ENCODE data around the gene AKT1S1.
A peak's percentile ranks its signal among the peaks of the same experiment; 100 is the strongest.

AKT1S1 gene

DNA sequence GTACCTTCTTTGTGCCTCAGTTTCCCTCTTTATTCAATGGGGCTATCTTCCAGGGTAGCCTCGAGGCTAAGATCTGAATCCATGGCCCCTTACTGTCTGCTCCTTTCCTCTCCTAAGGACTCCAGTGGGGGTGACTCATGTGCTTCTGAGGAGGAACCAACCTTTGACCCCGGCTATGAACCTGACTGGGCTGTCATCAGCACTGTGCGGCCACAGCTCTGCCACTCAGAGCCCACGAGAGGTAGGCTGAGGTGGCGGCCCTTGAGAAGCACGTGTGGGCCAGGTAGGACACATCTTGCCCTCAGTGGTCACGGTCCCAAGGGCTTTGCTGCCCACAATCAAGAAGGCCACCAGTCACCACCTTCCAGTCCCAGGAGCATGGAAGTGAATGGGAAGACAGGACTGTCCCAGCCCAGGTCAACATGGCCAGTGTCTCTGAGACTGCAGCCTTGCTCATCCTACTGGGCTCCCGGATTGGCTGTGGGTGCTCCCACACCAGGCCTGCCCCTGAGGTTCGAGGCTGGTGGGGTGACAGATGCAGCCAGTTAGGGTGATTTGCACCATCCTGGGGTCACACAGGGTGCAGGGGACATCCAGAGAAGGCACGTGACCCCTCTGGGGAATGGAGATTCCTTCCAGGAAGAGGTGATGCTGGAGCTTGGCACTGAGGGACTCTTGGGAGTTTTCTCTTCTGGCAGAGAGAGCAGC, 3.2 kb upstream of the AKT1S1 start:
- H3K27me3 ChIP-seq (ENCODE audit: control insufficient read depth, insufficient read depth, low read length), result no peaks in the 10 kb centered on the region
- peaks cover 4% of the 10 kb centered on the region for H3K4me1 ChIP-seq
- no peaks in the 10 kb centered on the region for H3K36me3 ChIP-seq (ENCODE audit: control insufficient read depth, insufficient read depth, low read length)
- H3K9ac ChIP-seq, result no peak overlapping the region
- peaks cover 6% of the 10 kb centered on the region for H3K79me2 ChIP-seq
- H3K9me3 ChIP-seq (ENCODE audit: control insufficient read depth, low read length), result no peaks in the 10 kb centered on the region
- H2AFZ ChIP-seq, result no peak overlapping the region
- no peak for TF ChIP-seq CTCF (IDR thresholded peaks at IDR 0.05)
- H3K27ac ChIP-seq, result no peak overlapping the region
- no peak overlapping the region for H3K4me3 ChIP-seq (ENCODE audit: low read depth, low read length)
- H3K4me2 ChIP-seq (ENCODE audit: low read length), result no peak overlapping the region

GRCh38 chr19:49879243-49879963, 2.2 kb upstream of the AKT1S1 start:
- no peaks in the 10 kb centered on the region for H3K36me3 ChIP-seq (ENCODE audit: control insufficient read depth, insufficient read depth, low read length)
- H3K9me3 ChIP-seq (ENCODE audit: control insufficient read depth, low read length), result no peaks in the 10 kb centered on the region
- H3K4me3 ChIP-seq (ENCODE audit: low read depth, low read length), result no peak overlapping the region

GRCh38 chr19:49878744-49879070, 1.6 kb upstream of the AKT1S1 start:
- Histone ChIP-seq H3K4me3 (ENCODE audit: low read depth, low read length) (no peak overlapping the region), H3K27me3 (ENCODE audit: control insufficient read depth, insufficient read depth, low read length) (no peaks in the 10 kb centered on the region), H2AFZ (no peak overlapping the region), H3K9ac (no peak overlapping the region), H3K79me2 (peaks cover 11% of the 10 kb centered on the region), H3K36me3 (ENCODE audit: control insufficient read depth, insufficient read depth, low read length) (no peaks in the 10 kb centered on the region), H3K27ac (no peak overlapping the region), H3K4me2 (ENCODE audit: low read length) (no peak overlapping the region), H3K9me3 (ENCODE audit: control insufficient read depth, low read length) (no peaks in the 10 kb centered on the region), H3K4me1 (peaks cover 6% of the 10 kb centered on the region)
- no peak for TF ChIP-seq CTCF (IDR thresholded peaks at IDR 0.05)

More at GRCh38 chr19:49879243-49879963, 2.2 kb upstream of the AKT1S1 start:
- Histone ChIP-seq H3K9ac (no peak overlapping the region), H3K27me3 (ENCODE audit: control insufficient read depth, insufficient read depth, low read length) (no peaks in the 10 kb centered on the region), H3K27ac (no peak overlapping the region), H3K4me2 (ENCODE audit: low read length) (no peak overlapping the region), H3K79me2 (peaks cover 11% of the 10 kb centered on the region), H2AFZ (no peak overlapping the region), H3K4me1 (peaks cover 6% of the 10 kb centered on the region)
- TF ChIP-seq CTCF (IDR thresholded peaks at IDR 0.05), result no peak

- peaks cover 6% of the 10 kb centered on the region for H3K4me1 ChIP-seq
- no peaks in the 10 kb centered on the region for H3K27me3 ChIP-seq (ENCODE audit: control insufficient read depth, insufficient read depth, low read length)
- H3K9ac ChIP-seq, result peak overlapping the region; percentile 32
- peak overlapping the region; percentile 100 for H3K4me2 ChIP-seq (ENCODE audit: low read length)
- peak overlapping the region; percentile 100 for H3K4me3 ChIP-seq (ENCODE audit: low read depth, low read length)
- H3K36me3 ChIP-seq (ENCODE audit: control insufficient read depth, insufficient read depth, low read length), result no peaks in the 10 kb centered on the region
- peaks cover 11% of the 10 kb centered on the region for H3K79me2 ChIP-seq
- peak overlapping the region; percentile 96 for H3K27ac ChIP-seq
- no peaks in the 10 kb centered on the region for H3K9me3 ChIP-seq (ENCODE audit: control insufficient read depth, low read length)
- no peak for TF ChIP-seq CTCF (IDR thresholded peaks at IDR 0.05)
- H2AFZ ChIP-seq, result peak overlapping the region; percentile 71
Observed at GRCh38 chr19:49877879-49878743, 956 bp upstream of the AKT1S1 start.
